HEK293 (cell line): Measurements from ENCODE around the gene SH2D7.

Experiments used
- CTCF ChIA-PET: fragments of 350-600 bp; formaldehyde crosslinking; extraction: SDS; loops from one replicate; lab custom pipeline; 2021; ENCODE audit warnings: antibody characterized with exemption; lab: Yijun Ruan, JAX
- POLR2A ChIA-PET: fragments of 300-600 bp; formaldehyde crosslinking; extraction: SDS; loops from one replicate; lab custom pipeline; 2020; ENCODE audit warnings: antibody characterized with exemption, inconsistent platforms; lab: Yijun Ruan, JAX
- H3K27ac ChIP-seq: fragments of 200-500 bp; sonication (Bioruptor generic); 2 replicates; pipeline ENCODE4 v1.5.1; 2014; ENCODE audit warnings: low read depth, low read length, control low read depth, inconsistent platforms; ENCODE audit errors: extremely low read depth
- H3K36me3 ChIP-seq, 2 experiments: fragments of 200-500 bp in 1 of 2; sonication (Bioruptor generic) in 1 of 2; 1 replicate in 1 of 2; 2 replicates in 1 of 2; pipeline ENCODE4 v1.5.1; 2014 to 2017; ENCODE audit warnings: inconsistent platforms in 2 of 2, low read length in 2 of 2; ENCODE audit not compliant: control insufficient read depth in 2 of 2, insufficient read depth in 1 of 2
- H3K4me1 ChIP-seq: fragments of 200-500 bp; sonication (Bioruptor generic); 2 replicates; pipeline ENCODE4 v1.5.1; 2014; ENCODE audit warnings: mild to moderate bottlenecking, low read length, inconsistent platforms; ENCODE audit not compliant: control insufficient read depth, insufficient read depth
- H3K4me3 ChIP-seq: 2 replicates; pipeline ENCODE4 v1.5.1; 2011; ENCODE audit warnings: low read depth, mild to moderate bottlenecking, control low read depth, low read length, moderate library complexity
- H3K9me3 ChIP-seq: fragments of 200-500 bp; sonication (Bioruptor generic); 2 replicates; pipeline ENCODE4 v1.5.1; 2014; ENCODE audit warnings: low read depth, low read length, inconsistent platforms; ENCODE audit not compliant: control insufficient read depth, insufficient read depth
- BCL11B ChIP-seq: fragments of 450-650 bp; formaldehyde crosslinking; IDR thresholded peaks from 2 replicates; pipeline ENCODE4 v1.5.1; 2016; ENCODE audit warnings: low read depth, missing biosample characterization, missing genetic modification characterization
- GLI2 ChIP-seq: fragments of 450-650 bp; formaldehyde crosslinking; IDR thresholded peaks from 2 replicates; pipeline ENCODE4; 2017; ENCODE audit warnings: missing biosample characterization, missing genetic modification characterization, low read depth, borderline replicate concordance
- KLF8 ChIP-seq: fragments of 450-650 bp; formaldehyde crosslinking; IDR thresholded peaks from 2 replicates; pipeline ENCODE4 v1.5.1; 2016; ENCODE audit warnings: missing biosample characterization, missing genetic modification characterization
- PRDM1 ChIP-seq: fragments of 450-650 bp; formaldehyde crosslinking; IDR thresholded peaks from 2 replicates; pipeline ENCODE4; 2016; ENCODE audit warnings: missing biosample characterization, missing genetic modification characterization
- TRIM28 ChIP-seq: IDR thresholded peaks from 2 replicates; pipeline ENCODE4 v1.6.1; 2011; ENCODE audit warnings: low read length, control low read depth, borderline replicate concordance
- WT1 ChIP-seq: fragments of 450-650 bp; formaldehyde crosslinking; IDR thresholded peaks from 2 replicates; pipeline ENCODE4 v1.5.1; 2016; ENCODE audit warnings: missing biosample characterization, missing genetic modification characterization
- ZBTB17 ChIP-seq: fragments of 450-650 bp; formaldehyde crosslinking; IDR thresholded peaks from 2 replicates; pipeline ENCODE4 v1.5.1; 2016; ENCODE audit warnings: missing biosample characterization, missing genetic modification characterization
- ZBTB48 ChIP-seq: fragments of 450-650 bp; formaldehyde crosslinking; IDR thresholded peaks from 2 replicates; pipeline ENCODE4 v1.5.1; 2016; ENCODE audit warnings: missing biosample characterization, missing genetic modification characterization
- ZEB2 ChIP-seq: fragments of 450-650 bp; formaldehyde crosslinking; IDR thresholded peaks from 2 replicates; pipeline ENCODE4 v1.5.1; 2016; ENCODE audit warnings: missing biosample characterization, missing genetic modification characterization
- ZFP3 ChIP-seq: fragments of 450-650 bp; formaldehyde crosslinking; IDR thresholded peaks from 2 replicates; pipeline ENCODE4 v1.5.1; 2016; ENCODE audit warnings: low read depth, missing biosample characterization, missing genetic modification characterization
- ZFP69B ChIP-seq: fragments of 450-650 bp; formaldehyde crosslinking; IDR thresholded peaks from 2 replicates; pipeline ENCODE4 v1.5.1; 2016; ENCODE audit warnings: missing biosample characterization, missing genetic modification characterization
- ZNF112 ChIP-seq: fragments of 450-650 bp; formaldehyde crosslinking; IDR thresholded peaks from 2 replicates; pipeline ENCODE4 v1.5.0; 2017; ENCODE audit warnings: missing biosample characterization, missing genetic modification characterization
- ZNF114 ChIP-seq: fragments of 450-650 bp; formaldehyde crosslinking; IDR thresholded peaks from 2 replicates; pipeline ENCODE4 v1.5.0; 2017; ENCODE audit warnings: missing biosample characterization, missing genetic modification characterization
- ZNF121 ChIP-seq: fragments of 450-650 bp; formaldehyde crosslinking; IDR thresholded peaks from 2 replicates; pipeline ENCODE4 v1.5.1; 2016; ENCODE audit warnings: missing biosample characterization, missing genetic modification characterization
- ZNF132 ChIP-seq: fragments of 450-650 bp; formaldehyde crosslinking; IDR thresholded peaks from 2 replicates; pipeline ENCODE4 v1.5.1; 2017; ENCODE audit warnings: missing biosample characterization, missing genetic modification characterization, borderline replicate concordance
- ZNF146 ChIP-seq: fragments of 450-650 bp; formaldehyde crosslinking; IDR thresholded peaks from 2 replicates; pipeline ENCODE4 v1.5.1; 2016; ENCODE audit warnings: missing biosample characterization, missing genetic modification characterization
- ZNF155 ChIP-seq: fragments of 450-650 bp; formaldehyde crosslinking; IDR thresholded peaks from 2 replicates; pipeline ENCODE4 v1.5.1; 2016; ENCODE audit warnings: missing biosample characterization, missing genetic modification characterization
- ZNF169 ChIP-seq: fragments of 450-650 bp; formaldehyde crosslinking; IDR thresholded peaks from 2 replicates; pipeline ENCODE4 v1.5.1; 2016; ENCODE audit warnings: missing biosample characterization, missing genetic modification characterization
- ZNF19 ChIP-seq: fragments of 450-650 bp; formaldehyde crosslinking; IDR thresholded peaks from 2 replicates; pipeline ENCODE4; 2016; ENCODE audit warnings: missing biosample characterization, missing genetic modification characterization, low read depth
- ZNF211 ChIP-seq: fragments of 450-650 bp; formaldehyde crosslinking; IDR thresholded peaks from 2 replicates; pipeline ENCODE4 v1.5.1; 2016; ENCODE audit warnings: low read depth, missing biosample characterization, missing genetic modification characterization
- ZNF37A ChIP-seq: fragments of 450-650 bp; IDR thresholded peaks from 2 replicates; pipeline ENCODE4 v1.5.1; 2018; ENCODE audit warnings: missing biosample characterization, missing genetic modification characterization
- ZNF529 ChIP-seq: fragments of 450-650 bp; formaldehyde crosslinking; IDR thresholded peaks from 2 replicates; pipeline ENCODE4 v1.5.1; 2017; ENCODE audit warnings: missing genetic modification characterization, missing biosample characterization; ENCODE audit not compliant: insufficient replicate concordance
- ZNF571 ChIP-seq: fragments of 450-650 bp; formaldehyde crosslinking; IDR thresholded peaks from 2 replicates; pipeline ENCODE4 v1.5.0; 2017; ENCODE audit warnings: missing biosample characterization, missing genetic modification characterization
- ZNF596 ChIP-seq: fragments of 450-650 bp; IDR thresholded peaks from 2 replicates; pipeline ENCODE4 v1.5.0; 2018; ENCODE audit warnings: missing biosample characterization, mild to moderate bottlenecking, missing genetic modification characterization, moderate library complexity
- ZNF670 ChIP-seq: fragments of 450-650 bp; formaldehyde crosslinking; IDR thresholded peaks from 2 replicates; pipeline ENCODE4 v1.5.1; 2016; ENCODE audit warnings: missing biosample characterization, missing genetic modification characterization, low read depth
- ZNF707 ChIP-seq: fragments of 450-650 bp; formaldehyde crosslinking; IDR thresholded peaks from 2 replicates; pipeline ENCODE4 v1.5.1; 2016; ENCODE audit warnings: missing biosample characterization, missing genetic modification characterization
- TF ChIP-seq, protein P1 (sequence below): fragments of 450-650 bp; IDR thresholded peaks from 2 replicates; pipeline ENCODE4 v1.5.1; 2018; ENCODE audit warnings: missing biosample characterization, missing genetic modification characterization
- TF ChIP-seq, protein P2 (sequence below): fragments of 450-650 bp; formaldehyde crosslinking; IDR thresholded peaks from 2 replicates; pipeline ENCODE4 v1.5.1; 2016; ENCODE audit warnings: missing biosample characterization, missing genetic modification characterization
- TF ChIP-seq, protein P3 (sequence below): fragments of 450-650 bp; formaldehyde crosslinking; IDR thresholded peaks from 2 replicates; pipeline ENCODE4 v1.5.1; 2016; ENCODE audit warnings: missing biosample characterization, missing genetic modification characterization, low read depth
- TF ChIP-seq, protein P4 (sequence below): fragments of 450-650 bp; formaldehyde crosslinking; IDR thresholded peaks from 2 replicates; pipeline ENCODE4 v1.5.1; 2016; ENCODE audit warnings: missing biosample characterization, missing genetic modification characterization

SH2D7 gene

DNA sequence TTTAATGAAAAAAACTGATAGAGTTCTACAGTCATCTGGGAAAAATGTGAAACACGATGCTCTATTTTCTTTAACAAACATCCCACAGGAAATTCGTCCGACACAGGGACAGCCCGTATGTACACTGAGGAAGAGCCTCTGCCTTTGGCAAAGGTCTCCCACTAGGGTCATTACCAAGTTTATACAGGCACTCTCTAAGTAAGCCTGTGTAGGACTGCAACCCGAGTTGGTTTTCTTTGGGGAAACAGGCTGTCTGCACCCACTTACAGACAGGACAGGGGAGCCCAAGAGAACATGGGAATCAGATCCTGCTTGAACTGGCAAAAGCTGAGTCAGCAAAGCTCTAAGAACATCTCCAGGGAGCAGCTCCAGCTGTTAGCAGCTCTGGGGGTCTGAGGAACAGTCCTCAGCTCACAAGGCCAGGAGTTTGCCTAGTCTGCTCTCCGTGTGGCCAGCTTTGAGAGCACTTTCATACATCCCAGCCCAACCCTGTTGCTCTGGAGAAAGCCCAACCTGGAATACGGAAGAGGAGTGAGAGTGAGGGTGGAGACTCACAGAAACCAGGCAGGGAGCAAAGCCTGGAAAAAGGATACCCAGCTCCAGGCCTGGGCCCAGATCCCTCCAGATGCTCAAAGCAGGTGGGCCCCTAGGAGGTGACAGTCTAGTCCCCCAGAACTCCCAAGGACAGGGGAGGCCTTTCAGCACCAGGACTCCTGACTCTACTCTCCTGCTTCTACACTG lies 16.7 kb upstream of the SH2D7 start (continued):
- TF ChIP-seq ZNF211 (tag by site-specific recombination): no peak

DNA sequence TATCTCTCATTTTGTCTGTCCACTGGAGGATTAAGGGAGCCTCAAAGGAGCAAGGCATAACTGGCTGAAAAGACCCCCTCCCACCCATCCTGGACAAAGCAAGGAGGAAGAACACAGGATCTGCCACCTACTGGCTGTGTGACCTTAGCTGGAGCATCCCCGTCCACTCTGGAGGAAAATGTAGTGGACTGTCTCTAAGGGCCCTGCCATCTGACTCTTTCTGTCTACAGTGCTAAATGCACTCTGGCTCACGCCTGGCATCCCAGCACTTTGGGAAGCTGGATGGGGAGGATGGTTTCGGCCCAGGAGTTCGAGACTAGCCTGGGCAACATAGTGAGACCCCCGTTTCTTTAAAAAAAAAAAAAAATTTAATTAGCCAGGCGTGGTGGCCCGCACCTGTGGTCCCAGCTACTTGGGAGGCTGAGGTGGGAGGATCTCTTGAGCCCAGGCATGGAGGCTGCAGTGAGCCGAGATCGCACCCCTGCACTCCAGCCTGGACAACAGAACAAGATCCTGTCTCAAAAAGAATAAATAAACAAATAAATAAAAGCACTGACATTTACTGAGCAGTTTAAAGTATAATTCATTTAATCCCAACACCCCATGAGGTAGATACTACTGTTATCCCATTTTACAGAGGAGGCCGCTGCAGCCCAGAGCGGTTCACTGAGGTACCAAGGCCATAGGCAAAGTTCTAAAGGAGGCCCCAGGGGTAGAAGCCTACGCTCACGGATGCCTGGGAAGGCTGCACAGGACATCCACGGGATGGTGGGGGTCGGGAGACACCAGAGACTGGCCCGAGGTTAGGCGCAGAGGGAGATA lies 15.9 kb upstream of the SH2D7 start:
- ChIA-PET CTCF (interaction anchor here (0.6 to 2.3 kb wide), 9 partner anchors 9 to 1749 kb away, joined by 3 to 12 read pairs (median 4); no protein-coding TSS in a partner anchor), POLR2A (interaction anchor here (0.7 to 1.2 kb wide), 5 partner anchors 14 to 72 kb away, joined by 3 to 4 read pairs (median 3); no protein-coding TSS in a partner anchor)
- Histone ChIP-seq H3K4me1 (peaks cover 25% of the 10 kb centered on the region), H3K27ac (peak overlapping the region; percentile 88), H3K36me3 (peaks cover 0 to 4% of the 10 kb centered on the region in 2 experiments; a peak in 1 of 3 replicates), H3K4me3 (peak overlapping the region; percentile 88), H3K9me3 (no peaks in the 10 kb centered on the region)
- TF ChIP-seq ZNF670 (tag by site-specific recombination): no peak
- no peak for TF ChIP-seq ZNF37A (tag by site-specific recombination)
- TF ChIP-seq, protein P1, sequence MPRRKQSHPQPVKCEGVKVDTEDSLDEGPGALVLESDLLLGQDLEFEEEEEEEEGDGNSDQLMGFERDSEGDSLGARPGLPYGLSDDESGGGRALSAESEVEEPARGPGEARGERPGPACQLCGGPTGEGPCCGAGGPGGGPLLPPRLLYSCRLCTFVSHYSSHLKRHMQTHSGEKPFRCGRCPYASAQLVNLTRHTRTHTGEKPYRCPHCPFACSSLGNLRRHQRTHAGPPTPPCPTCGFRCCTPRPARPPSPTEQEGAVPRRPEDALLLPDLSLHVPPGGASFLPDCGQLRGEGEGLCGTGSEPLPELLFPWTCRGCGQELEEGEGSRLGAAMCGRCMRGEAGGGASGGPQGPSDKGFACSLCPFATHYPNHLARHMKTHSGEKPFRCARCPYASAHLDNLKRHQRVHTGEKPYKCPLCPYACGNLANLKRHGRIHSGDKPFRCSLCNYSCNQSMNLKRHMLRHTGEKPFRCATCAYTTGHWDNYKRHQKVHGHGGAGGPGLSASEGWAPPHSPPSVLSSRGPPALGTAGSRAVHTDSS (tag by site-specific recombination): no peak
- no peak for TF ChIP-seq ZEB2 (tag by site-specific recombination)
- TF ChIP-seq ZNF112: no peak
- 0 out of 2 replicates have a peak, but pooled peaks have one; percentile 3 for TF ChIP-seq ZFP69B (tag by site-specific recombination)
- no peak for TF ChIP-seq WT1 (tag by site-specific recombination)
- no peak; the same call in none of the 2 replicates for TF ChIP-seq ZBTB17 (tag by site-specific recombination)
- peak; percentile 4; the same call in 1 of the 2 replicates for TF ChIP-seq ZBTB48 (tag by site-specific recombination)
- no peak for TF ChIP-seq BCL11B (tag by site-specific recombination)
- no peak for TF ChIP-seq ZNF146 (tag by site-specific recombination)
- no peak for TF ChIP-seq ZNF529 (tag by site-specific recombination)
- TF ChIP-seq ZNF114 (tag by site-specific recombination): no peak
- no peak for TF ChIP-seq ZNF596 (tag by site-specific recombination)
- TF ChIP-seq ZNF19 (tag by site-specific recombination): no peak
- no peak for TF ChIP-seq KLF8
- TF ChIP-seq, protein P2, sequence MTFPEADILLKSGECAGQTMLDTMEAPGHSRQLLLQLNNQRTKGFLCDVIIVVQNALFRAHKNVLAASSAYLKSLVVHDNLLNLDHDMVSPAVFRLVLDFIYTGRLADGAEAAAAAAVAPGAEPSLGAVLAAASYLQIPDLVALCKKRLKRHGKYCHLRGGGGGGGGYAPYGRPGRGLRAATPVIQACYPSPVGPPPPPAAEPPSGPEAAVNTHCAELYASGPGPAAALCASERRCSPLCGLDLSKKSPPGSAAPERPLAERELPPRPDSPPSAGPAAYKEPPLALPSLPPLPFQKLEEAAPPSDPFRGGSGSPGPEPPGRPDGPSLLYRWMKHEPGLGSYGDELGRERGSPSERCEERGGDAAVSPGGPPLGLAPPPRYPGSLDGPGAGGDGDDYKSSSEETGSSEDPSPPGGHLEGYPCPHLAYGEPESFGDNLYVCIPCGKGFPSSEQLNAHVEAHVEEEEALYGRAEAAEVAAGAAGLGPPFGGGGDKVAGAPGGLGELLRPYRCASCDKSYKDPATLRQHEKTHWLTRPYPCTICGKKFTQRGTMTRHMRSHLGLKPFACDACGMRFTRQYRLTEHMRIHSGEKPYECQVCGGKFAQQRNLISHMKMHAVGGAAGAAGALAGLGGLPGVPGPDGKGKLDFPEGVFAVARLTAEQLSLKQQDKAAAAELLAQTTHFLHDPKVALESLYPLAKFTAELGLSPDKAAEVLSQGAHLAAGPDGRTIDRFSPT: no peak
- no peak for TF ChIP-seq ZNF132 (tag by site-specific recombination)
- TF ChIP-seq, protein P3, sequence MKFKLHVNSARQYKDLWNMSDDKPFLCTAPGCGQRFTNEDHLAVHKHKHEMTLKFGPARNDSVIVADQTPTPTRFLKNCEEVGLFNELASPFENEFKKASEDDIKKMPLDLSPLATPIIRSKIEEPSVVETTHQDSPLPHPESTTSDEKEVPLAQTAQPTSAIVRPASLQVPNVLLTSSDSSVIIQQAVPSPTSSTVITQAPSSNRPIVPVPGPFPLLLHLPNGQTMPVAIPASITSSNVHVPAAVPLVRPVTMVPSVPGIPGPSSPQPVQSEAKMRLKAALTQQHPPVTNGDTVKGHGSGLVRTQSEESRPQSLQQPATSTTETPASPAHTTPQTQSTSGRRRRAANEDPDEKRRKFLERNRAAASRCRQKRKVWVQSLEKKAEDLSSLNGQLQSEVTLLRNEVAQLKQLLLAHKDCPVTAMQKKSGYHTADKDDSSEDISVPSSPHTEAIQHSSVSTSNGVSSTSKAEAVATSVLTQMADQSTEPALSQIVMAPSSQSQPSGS (tag by site-specific recombination): no peak
- TF ChIP-seq ZNF169: no peak
- TF ChIP-seq TRIM28: no peak
- TF ChIP-seq PRDM1 (tag by site-specific recombination): no peak
- TF ChIP-seq, protein P4, sequence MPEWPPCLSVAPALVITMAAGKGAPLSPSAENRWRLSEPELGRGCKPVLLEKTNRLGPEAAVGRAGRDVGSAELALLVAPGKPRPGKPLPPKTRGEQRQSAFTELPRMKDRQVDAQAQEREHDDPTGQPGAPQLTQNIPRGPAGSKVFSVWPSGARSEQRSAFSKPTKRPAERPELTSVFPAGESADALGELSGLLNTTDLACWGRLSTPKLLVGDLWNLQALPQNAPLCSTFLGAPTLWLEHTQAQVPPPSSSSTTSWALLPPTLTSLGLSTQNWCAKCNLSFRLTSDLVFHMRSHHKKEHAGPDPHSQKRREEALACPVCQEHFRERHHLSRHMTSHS: no peak
- no peak for TF ChIP-seq ZNF571 (tag by site-specific recombination)
- TF ChIP-seq GLI2 (tag by site-specific recombination): no peak
- TF ChIP-seq ZNF155 (tag by site-specific recombination): no peak
- peak; percentile 99 for TF ChIP-seq ZNF121 (tag by site-specific recombination)
- TF ChIP-seq ZNF707 (tag by site-specific recombination): no peak
- TF ChIP-seq ZFP3 (tag by site-specific recombination): no peak
